Omental fat pad (tissue), 4 donors: Measurements from ENCODE around the gene UGDH. TPM values are rescaled to one million over a fixed set of nuclear protein-coding genes. Genes with fewer than 3 reads are reported as not detected.
"Not testable (repeated sequence)": the region's sequence is repeated elsewhere in the genome, so short reads cannot be mapped to it uniquely, and the experiment has no call there.

Experiments used
- ATAC-seq: fragments of 150-250 bp; one replicate; pipeline ENCODE4 v1.9.1; 2016; ENCODE audit warnings: mild to moderate bottlenecking, moderate library complexity; ENCODE audit not compliant: low FRiP score
- DNase-seq: peaks from one replicate; pipeline ENCODE4 v3.0.0-alpha.2; 2019; ENCODE audit warnings: low spot score
- CTCF ChIP-seq, 3 donors: fragments of 450-650 bp; IDR thresholded peaks; one replicate each; pipeline ENCODE4 v1.5.1; 2016 to 2017; ENCODE audit warnings: antibody characterized with exemption in 3 of 3, mild to moderate bottlenecking in 3 of 3, moderate library complexity in 2 of 3
- total RNA-seq, 4 donors: library from RNA; depleted of rRNA; stranded (reverse); fragments of >200 nt; gene quantifications; one replicate each; pipeline ENCODE4 v1.1.0, GENCODE V29; 2016

UGDH gene
- total RNA-seq, 4 donors from 2014 or later = 60.1 to 653 (median 148) TPM

GRCh38 chr4:39510348-39510929, 16.8 kb downstream of the UGDH start:
- DNase-seq (no peak), ATAC-seq (no peak)
- TF ChIP-seq CTCF (IDR thresholded peaks at IDR 0.05) = no peak

GRCh38 chr4:39505581-39505980, 21.7 kb downstream of the UGDH start:
- no peak for TF ChIP-seq CTCF (IDR thresholded peaks at IDR 0.05)
- no peak for DNase-seq
- peak; percentile 14 for ATAC-seq

GRCh38 chr4:39504538-39504937, 22.7 kb downstream of the UGDH start:
- ATAC-seq (no peak), DNase-seq (no peak)
- no peak for TF ChIP-seq CTCF (IDR thresholded peaks at IDR 0.05)

DNA sequence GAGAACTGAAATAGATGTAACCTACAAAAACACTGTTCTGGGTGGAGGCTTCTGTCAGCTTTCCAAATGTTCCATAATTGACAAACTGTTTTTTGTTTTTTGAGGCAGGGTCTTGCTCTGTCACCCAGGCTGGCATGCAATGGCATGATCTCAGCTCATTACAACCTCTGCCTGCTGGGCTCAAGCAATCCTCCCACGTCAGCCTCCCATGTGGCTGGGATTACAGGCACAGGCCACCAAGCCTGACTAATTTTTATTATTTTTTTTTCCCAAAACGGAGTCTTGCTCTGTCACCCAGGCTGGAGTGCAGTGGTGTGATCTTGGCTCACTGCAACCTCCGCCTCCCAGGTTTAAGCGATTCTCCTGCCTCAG, 24.6 kb downstream of the UGDH start:
- ATAC-seq = not testable (repeated sequence)

GRCh38 chr4:39502019-39502663, 25.1 kb downstream of the UGDH start:
- no peak for DNase-seq
- peak; percentile 73 for ATAC-seq
- TF ChIP-seq CTCF (IDR thresholded peaks at IDR 0.05) = no peak

More for the DNA sequence above, 24.6 kb downstream of the UGDH start:
- not testable (repeated sequence) for DNase-seq

DNA sequence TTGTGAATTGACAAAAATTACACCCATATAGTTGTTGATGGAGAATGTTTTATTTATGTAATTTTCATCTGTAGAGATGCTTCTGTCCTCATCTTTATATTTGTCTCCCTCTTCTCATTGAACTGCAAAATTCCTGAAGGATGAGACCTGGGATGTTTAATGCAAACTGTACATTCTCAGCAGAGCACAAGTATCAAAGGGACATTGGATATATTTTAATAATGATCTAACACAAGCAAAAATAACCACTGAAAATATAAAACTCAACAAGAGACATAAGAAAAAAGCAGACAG, 28.6 kb downstream of the UGDH start:
- TF ChIP-seq CTCF (IDR thresholded peaks at IDR 0.05) = no peak

DNA sequence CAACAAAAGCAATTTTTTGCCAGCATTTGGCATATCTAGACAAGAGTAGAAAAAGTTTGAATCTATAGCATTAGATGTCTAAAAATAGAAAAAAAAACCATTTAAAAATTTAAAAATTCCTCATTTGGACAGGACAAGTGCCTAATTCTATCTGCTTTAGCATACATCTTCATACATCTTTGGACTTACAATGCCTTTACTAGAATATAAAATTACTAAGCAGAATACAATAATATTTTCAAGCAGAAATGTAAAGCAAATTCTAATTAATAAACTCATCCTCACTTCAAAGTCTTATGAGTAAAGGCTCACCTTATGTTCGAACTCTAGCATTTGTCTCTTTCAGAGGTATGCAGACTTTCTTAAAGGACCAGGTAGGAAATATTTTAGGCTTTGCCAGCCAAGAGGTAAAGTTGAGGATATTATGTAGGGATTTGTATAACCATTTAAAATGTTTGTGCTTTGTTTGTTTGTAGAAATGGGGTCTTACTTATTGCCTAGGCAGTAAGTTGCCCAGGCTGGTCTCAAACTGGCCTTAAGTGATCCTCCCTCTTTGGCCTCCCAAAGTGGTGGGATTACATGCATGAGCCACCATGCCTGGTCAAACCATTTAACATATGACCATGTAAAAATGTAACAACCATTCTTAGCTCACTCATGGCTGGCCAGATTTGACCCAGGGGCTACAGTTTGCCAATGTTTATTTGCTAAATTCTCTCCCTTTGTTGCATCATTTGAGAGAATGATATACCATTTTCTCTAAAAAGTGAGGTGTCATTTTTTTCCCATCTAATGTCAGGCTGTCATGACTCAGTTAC, 29.1 kb downstream of the UGDH start:
- no peak for TF ChIP-seq CTCF (IDR thresholded peaks at IDR 0.05)
- ATAC-seq = no peak
- DNase-seq = no peak

More for the DNA sequence above, 28.6 kb downstream of the UGDH start:
- no peak for DNase-seq
- ATAC-seq = no peak
